Measurements from ENCODE around the gene AIP.
A peak's percentile ranks its signal among the peaks of the same experiment; 100 is the strongest.

Gene AIP

GRCh38 chr11:67493548-67494370 is 10.9 kb downstream of the AIP start:
- no peak for DNase-seq (ENCODE audit: low read depth in 2 of 2)

GRCh38 chr11:67494371-67495233 is 11.8 kb downstream of the AIP start:
- no peak for DNase-seq (ENCODE audit: low read depth in 2 of 2)

- no peak for DNase-seq (ENCODE audit: low read depth in 2 of 2)
Measured at GRCh38 chr11:67495234-67496005, 12.6 kb downstream of the AIP start.

- DNase-seq (ENCODE audit: low read depth in 2 of 2): no peak
Measured at GRCh38 chr11:67496113-67496512, 13.3 kb downstream of the AIP start.

GRCh38 chr11:67497656-67498291 is 14.9 kb downstream of the AIP start:
- DNase-seq (ENCODE audit: low read depth in 2 of 2): no peak

GRCh38 chr11:67498544-67498972 is 15.7 kb downstream of the AIP start:
- no peak for DNase-seq (ENCODE audit: low read depth in 2 of 2)

GRCh38 chr11:67499808-67500483 is 17.1 kb downstream of the AIP start:
- no peak for DNase-seq (ENCODE audit: low read depth in 2 of 2)

GRCh38 chr11:67500484-67500821 is 17.6 kb downstream of the AIP start:
- DNase-seq (ENCODE audit: low read depth in 2 of 2): no peak

GRCh38 chr11:67500831-67501715 is 18.2 kb downstream of the AIP start:
- no peak for DNase-seq (ENCODE audit: low read depth in 2 of 2)

GRCh38 chr11:67501854-67502253 is 19.0 kb downstream of the AIP start:
- DNase-seq (ENCODE audit: low read depth in 2 of 2): no peak

GRCh38 chr11:67502328-67502979 is 19.6 kb downstream of the AIP start:
- no peak for DNase-seq (ENCODE audit: low read depth in 2 of 2)

GRCh38 chr11:67503119-67504004 is 20.5 kb downstream of the AIP start:
- no peak for DNase-seq (ENCODE audit: low read depth in 2 of 2)

GRCh38 chr11:67504005-67504949 is 21.5 kb downstream of the AIP start:
- no peak for DNase-seq (ENCODE audit: low read depth in 2 of 2)

GRCh38 chr11:67504950-67505581 is 22.2 kb downstream of the AIP start, which contains the start of gene PITPNM1:
Gene PITPNM1, minus strand, starts transcription at chr11:67505363. Its CDS starts 1,183 bp downstream, at chr11:67504180.
- peak; percentile 47 to 52 for DNase-seq (ENCODE audit: low read depth in 2 of 2)

- peak; percentile 73 to 75 for DNase-seq (ENCODE audit: low read depth in 2 of 2)
Measured at GRCh38 chr11:67505605-67506396, 23.0 kb downstream of the AIP start.

Measured in stimulated activated CD8-positive, alpha-beta memory T cell treated with anti-CD3 and anti-CD28 coated beads, Interleukin-7, amount 100 ng/mL, for 1 hour (primary cell).